Mesenteric fat pad (tissue), 1 donor: ENCODE data around the gene IQCN. TPM values are rescaled to one million over a fixed set of nuclear protein-coding genes. Genes with fewer than 3 reads are reported as not detected.
A peak's percentile ranks its signal among the peaks of the same experiment; 100 is the strongest.

Source experiments
- DNase-seq: peaks from one replicate; pipeline ENCODE4 v3.0.0-alpha.2; 2020; ENCODE audit warnings: low spot score
- long read RNA-seq: library from polyadenylated mRNA; unstranded; transcript quantifications from one replicate; pipeline ENCODE4 v2.0.0, GENCODE V29; 2020
- total RNA-seq: library from RNA; stranded (reverse); fragmentation: NEBNext Ultra II Directional; extraction: Animal tissue kit (Norgen Biotek cat#: 25700); gene quantifications from one replicate; pipeline ENCODE4 v1.2.1, GENCODE V29; 2021
- donor health status: DM: yes; HTN: yes; CAD: no.

Gene IQCN
- 2.8 TPM for total RNA-seq
- long read RNA-seq, full-length matches to known transcripts, result 3 of 4 reads
- long read RNA-seq, partial matches to known transcripts, result 0 of 4 reads
- long read RNA-seq, other reads (novel, unspliced or antisense), result 1 of 4 reads

DNA sequence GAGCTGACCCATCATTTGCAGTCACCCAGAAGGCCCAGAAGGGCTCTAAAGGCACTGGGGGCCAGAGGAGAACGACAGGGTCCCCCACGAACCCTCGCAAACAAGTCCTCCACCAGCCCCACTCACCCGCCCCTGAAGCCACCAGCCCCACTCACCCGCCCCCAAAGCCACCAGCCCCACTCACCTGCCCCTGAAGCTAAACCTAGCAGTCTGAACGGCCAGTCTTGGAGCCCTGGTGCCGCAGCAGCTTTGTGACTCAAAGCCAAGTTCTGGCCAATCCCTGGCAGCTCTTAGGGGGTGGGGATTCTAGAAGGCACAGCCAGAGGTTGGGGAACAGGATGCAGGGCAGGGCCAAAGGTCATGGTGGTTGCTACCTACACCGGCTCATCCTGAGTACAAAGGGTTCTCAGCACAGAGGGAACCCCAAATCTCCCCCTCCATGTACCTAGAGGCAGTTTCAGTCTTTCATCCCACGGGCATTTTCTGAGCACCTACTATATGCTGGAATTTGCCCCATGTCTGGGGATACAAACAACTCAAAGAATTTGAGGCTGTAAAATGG is at the start of gene IQCN:
IQCN (minus strand) TSS at position 234 of the 562 bp plus-strand sequence. CDS start 4,974 bp downstream, outside the sequence.
- DNase-seq, result no peak

GRCh38 chr19:18322759-18323460 is 48.7 kb upstream of the IQCN start, which contains the start of gene LSM4:
Gene LSM4, minus strand, starts transcription at chr19:18323076. Its CDS starts 56 bp downstream, at chr19:18323020.
- DNase-seq, result peak; percentile 99

- DNase-seq, result no peak
These were observed 48.1 kb upstream of the IQCN start for GRCh38 chr19:18322318-18322758.

- no peak for DNase-seq
These were observed 47.5 kb upstream of the IQCN start for GRCh38 chr19:18321734-18322102.

GRCh38 chr19:18320865-18321733 is 46.8 kb upstream of the IQCN start:
- DNase-seq, result no peak

DNA sequence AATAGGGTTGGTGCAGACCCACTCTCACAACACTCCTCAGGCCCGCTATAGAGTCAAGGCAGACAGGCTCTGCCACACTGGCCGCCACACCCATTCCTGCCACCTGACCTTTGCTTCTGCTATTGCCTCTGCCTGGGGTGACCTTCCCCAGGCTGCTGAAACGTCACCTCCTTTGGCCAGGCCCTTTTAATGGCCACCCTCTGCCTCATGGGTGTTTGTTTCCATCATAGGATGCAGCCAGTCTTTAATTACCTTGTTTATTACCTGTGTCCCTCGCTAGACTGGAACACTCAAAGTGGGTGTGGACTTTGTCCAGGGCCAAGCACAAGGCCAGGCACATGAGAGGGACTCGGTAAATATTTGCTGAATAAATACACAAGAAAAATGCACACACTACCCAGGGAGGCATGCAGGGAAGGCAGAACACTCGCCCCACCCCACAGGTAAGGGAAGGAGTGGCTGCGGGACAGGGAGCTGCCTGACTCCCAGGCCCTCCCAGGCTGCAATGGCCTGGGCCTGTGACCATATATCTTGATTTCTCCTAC is 45.4 kb upstream of the IQCN start:
- DNase-seq, result no peak

- DNase-seq, result no peak
These were observed 43.9 kb upstream of the IQCN start for GRCh38 chr19:18317961-18318800.

DNA sequence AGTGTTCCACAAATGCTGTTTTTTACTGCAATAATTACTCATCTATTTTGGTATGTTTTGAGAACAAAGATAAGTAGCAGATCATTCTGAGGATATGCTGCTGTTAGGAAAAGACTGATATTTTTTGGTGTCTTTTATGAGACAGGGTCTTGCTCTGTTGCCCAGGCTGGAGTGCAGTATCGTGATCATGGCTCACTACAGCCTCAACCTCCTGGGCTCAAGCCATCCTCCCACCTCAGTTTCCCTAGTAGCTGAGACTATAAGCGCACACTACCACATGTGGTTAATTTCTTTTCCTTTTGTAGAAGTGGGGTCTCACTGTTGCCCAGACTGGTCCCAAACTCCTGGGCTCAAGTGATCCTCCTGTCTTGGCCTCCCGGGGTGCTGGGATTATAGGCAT is 39.1 kb upstream of the IQCN start:
- DNase-seq, result no peak

DNA sequence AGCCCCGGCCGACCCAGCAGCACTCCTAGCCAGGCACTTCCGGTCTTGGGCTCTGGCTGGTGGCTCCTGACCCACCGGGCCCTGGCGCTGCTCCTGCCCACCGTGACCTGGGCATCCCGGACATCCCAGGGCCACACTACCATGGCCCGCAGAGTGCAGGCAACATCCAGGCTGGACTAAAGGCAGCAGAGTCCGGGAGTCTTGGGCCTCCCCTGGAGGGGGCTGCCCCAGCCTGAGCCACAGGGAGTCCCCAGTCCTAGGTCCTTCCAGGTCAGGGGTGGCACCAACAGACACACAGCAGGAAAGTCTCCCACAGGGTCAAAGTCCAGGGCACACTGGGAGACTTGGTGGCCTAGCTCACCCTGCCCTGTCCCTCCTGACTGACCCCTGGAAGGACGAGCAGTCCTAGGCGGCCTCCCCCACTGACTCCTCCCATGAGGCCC is 37.9 kb upstream of the IQCN start:
- no peak for DNase-seq

GRCh38 chr19:18311502-18312091 is 37.3 kb upstream of the IQCN start:
- no peak for DNase-seq

DNA sequence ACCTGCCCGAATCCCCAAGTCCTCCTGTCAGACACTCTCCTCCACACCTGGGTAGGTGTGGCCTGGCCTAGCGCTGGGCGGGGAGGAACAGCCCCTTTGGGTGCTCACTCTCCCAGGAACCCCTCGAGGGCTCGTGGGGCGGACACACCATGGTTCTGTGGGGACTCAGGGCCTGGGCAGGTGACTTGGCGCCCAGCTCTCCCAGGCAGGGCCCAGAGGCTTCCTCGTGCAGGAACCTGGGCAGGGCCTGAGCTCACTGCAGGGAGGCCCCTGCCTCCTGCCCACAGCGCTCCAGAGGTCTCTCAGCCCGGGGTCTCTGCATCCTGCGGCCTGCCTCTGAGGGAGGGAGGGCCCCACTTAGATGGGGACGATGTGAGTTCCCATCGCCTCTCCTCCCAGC is 36.7 kb upstream of the IQCN start:
- DNase-seq, result no peak

- DNase-seq, result no peak
These were observed 36.1 kb upstream of the IQCN start for GRCh38 chr19:18310118-18310909.

DNA sequence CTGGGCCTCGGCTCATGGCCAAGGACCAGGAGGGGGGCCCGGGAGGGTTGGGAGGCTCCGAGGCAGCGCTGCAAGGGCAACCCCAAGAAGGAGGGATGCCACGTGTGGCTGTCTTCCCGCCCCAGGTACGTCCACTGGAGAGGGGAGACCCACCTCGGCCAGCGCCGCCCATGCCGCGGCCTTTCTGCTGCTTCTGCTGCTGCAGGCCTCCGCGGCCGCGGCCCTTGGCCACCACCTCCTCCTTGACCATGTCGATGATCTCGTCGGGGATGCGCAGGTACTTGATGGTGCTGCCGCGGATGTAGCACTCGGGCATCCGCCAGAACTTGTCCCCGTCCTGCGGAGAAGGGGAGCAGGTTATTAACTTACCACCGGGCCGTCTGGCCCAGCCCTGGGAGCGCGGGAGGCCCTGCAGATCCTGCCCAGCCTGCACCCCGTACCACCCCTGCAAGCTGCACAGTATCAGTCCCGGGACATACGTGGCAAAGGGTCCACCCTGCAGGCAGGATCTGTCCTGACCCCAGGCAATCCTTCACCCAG is 35.3 kb upstream of the IQCN start:
- no peak for DNase-seq

GRCh38 chr19:18308948-18309325 is 34.7 kb upstream of the IQCN start:
- DNase-seq, result no peak

GRCh38 chr19:18308051-18308947 is 34.0 kb upstream of the IQCN start:
- no peak for DNase-seq

DNA sequence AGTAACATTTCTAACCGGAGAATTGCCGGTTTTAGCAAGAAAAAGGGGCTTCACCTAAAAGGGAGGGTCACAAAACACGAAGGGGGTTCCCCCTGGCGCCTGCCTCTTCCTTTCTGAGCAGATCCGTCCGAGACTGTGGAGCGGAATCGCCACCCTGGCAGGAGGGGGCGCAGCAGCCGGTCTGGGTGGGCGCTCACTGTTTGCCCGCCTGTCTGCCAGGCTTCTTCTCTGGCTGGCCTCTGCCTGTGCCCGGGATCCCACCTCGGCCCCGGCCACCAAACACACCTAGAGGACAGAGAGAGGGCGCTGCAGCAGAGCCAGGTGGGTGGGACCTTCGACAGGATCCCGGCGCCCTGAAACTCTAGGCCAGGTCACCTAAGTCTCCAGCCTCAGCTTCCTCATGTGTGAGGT is 33.0 kb upstream of the IQCN start:
- no peak for DNase-seq

DNA sequence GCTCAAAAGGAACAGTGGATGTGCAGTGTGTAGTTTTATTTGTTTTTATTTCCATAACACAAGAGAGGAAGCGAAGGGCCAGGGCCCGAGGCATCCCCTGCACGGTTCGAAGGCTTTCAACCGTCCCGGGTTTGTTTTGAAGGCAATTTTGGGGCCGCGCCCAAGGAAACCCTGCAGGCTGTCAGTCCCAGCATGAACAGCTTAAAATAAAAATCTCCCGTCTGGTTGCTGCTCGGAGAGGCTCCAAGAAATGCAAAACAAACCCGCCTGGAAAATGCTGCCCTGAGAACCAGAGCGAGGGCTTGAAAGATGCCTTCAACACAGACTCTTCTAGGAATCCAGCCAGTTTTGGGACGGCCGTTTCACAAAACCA is 32.6 kb upstream of the IQCN start:
- no peak for DNase-seq
